ENCODE data around the gene DTNBP1. TPM values are rescaled to one million over a fixed set of nuclear protein-coding genes. Genes with fewer than 3 reads are reported as not detected.

Gene DTNBP1, protein sequence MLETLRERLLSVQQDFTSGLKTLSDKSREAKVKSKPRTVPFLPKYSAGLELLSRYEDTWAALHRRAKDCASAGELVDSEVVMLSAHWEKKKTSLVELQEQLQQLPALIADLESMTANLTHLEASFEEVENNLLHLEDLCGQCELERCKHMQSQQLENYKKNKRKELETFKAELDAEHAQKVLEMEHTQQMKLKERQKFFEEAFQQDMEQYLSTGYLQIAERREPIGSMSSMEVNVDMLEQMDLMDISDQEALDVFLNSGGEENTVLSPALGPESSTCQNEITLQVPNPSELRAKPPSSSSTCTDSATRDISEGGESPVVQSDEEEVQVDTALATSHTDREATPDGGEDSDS
- polyA plus RNA-seq = 56.3 TPM

DNA sequence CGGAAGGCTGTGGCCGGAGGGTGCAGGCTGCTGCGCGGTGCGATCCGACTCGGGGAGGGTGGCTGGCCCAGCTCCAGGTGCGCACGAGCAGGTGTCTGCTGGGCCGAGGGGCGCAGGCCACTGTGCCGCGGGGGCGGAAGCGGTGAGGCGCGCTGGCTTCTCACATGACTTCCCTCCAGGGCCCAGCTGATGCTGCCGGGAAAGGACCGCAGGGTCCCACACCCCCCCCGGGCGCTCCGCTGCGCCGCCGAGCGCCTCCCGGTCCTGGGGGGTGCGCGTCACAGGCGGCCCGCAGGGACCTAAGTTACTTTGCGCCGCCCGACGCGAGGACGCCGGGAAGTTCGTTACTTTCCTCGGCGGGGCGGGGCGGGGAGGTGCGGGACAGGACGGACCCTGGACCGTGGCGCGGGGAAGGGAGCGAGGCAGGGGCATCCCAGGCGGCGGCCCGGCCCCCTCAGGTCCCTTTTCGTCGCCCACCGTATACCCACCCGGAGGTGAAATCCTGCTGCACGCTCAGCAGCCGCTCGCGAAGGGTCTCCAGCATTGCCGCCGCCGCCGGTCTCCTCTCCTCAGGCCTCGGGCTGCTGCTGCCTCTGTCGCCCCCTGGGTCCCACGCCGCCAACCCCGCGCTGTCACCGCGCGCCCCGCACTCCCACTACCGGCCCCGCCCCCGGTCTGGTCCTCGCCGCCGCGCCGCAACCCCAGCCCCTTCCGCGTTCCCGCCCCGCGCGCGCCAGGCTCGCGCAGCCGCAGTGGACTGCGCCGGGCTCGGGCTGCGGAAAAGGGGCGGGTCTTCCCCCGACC lies at the start of gene DTNBP1:
TSS of gene DTNBP1 (minus strand) at position 703 of the 804 bp plus-strand sequence. CDS start at position 544, 159 bp downstream.
- H3K4me3 Mint-ChIP-seq = peak within 1 kb of the TSS; percentile 84 to 96 (median 90)
- peaks cover 29 to 38% (median 35%) of the 10 kb centered on the region in 3 donors for H3K4me1 Mint-ChIP-seq
- H3K9me3 Mint-ChIP-seq = no peaks in the 10 kb centered on the region
- peak within 1 kb of the TSS; percentile 89 to 94 (median 91) for H3K27ac Mint-ChIP-seq
- H3K27me3 Mint-ChIP-seq = peaks cover 3% of the 10 kb centered on the region
- H3K36me3 Mint-ChIP-seq = peaks cover 1% of the 10 kb centered on the region

DNA sequence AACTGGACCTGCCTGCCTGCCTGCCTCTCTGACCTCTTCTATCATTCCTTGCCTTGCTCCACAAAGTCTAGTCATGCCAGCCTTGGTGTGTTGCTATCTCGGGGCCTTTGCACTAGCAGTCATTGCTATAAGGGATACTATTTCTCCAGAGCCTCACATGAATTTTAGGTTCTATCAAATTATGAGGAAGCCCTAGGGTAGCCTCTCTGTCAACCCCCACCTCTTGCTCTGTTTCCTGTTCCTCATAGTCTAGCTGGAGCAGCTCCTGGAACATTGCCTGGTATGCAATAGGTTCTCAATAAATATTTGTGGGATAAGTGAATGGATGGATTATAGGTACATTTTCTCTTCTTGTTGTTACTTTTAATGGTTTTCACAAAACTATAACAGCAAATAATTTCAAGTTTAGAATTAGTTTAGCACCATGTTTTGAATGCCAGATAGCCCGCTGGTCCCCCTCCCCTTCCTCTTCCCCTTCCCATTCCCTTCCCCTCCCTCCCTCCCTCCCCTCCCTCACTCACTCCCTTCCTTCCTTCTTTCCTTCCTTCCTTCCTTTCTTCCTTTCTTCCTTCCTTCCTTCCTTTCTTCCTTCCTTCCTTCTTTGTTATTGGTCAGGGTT lies 46.9 kb upstream of the DTNBP1 start:
- peak overlapping the region in 1 of 3 donors; percentile 74 for H3K27ac Mint-ChIP-seq
- H3K4me3 Mint-ChIP-seq = no peak overlapping the region
- H3K36me3 Mint-ChIP-seq = no peaks in the 10 kb centered on the region
- peaks cover 0 to 6% (median 2%) of the 10 kb centered on the region in 3 donors for H3K9me3 Mint-ChIP-seq
- H3K4me1 Mint-ChIP-seq = no peaks in the 10 kb centered on the region
- H3K27me3 Mint-ChIP-seq = peaks cover 6% of the 10 kb centered on the region

DNA sequence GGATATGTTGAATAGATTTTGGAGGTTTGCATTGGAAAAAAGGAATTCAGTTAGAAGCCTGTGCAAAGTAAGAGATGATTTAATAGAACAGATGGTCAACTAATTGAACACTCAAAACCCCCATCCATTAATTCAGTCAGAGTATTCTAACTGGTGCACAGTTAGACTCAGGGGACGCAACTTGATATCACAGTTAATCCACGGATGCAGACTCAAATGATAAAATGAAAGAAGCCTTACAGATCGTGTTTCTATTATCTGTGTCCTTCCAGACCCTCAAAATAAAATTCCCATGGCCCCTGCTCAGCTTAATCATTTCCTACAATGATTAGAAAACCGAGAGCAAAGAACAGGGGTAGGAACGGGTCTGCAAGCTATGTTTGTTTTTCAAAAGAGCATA lies 45.4 kb upstream of the DTNBP1 start:
- no peaks in the 10 kb centered on the region for H3K4me1 Mint-ChIP-seq
- H3K36me3 Mint-ChIP-seq = no peaks in the 10 kb centered on the region
- peaks cover 9% of the 10 kb centered on the region for H3K27me3 Mint-ChIP-seq
- H3K27ac Mint-ChIP-seq = no peak overlapping the region
- H3K4me3 Mint-ChIP-seq = no peak overlapping the region
- H3K9me3 Mint-ChIP-seq = peaks cover 8 to 12% (median 10%) of the 10 kb centered on the region in 3 donors

GRCh38 chr6:15705981-15706380 lies 43.2 kb upstream of the DTNBP1 start:
- no peaks in the 10 kb centered on the region for H3K4me1 Mint-ChIP-seq
- no peak overlapping the region for H3K27ac Mint-ChIP-seq
- peaks cover 7% of the 10 kb centered on the region for H3K27me3 Mint-ChIP-seq
- no peak overlapping the region for H3K4me3 Mint-ChIP-seq
- peaks cover 9 to 12% (median 10%) of the 10 kb centered on the region in 3 donors for H3K9me3 Mint-ChIP-seq
- no peaks in the 10 kb centered on the region for H3K36me3 Mint-ChIP-seq

- Mint-ChIP-seq H3K36me3 (no peaks in the 10 kb centered on the region), H3K4me1 (no peaks in the 10 kb centered on the region), H3K9me3 (peaks cover 3 to 4% (median 4%) of the 10 kb centered on the region in 3 donors), H3K27me3 (peaks cover 3% of the 10 kb centered on the region), H3K27ac (no peak overlapping the region), H3K4me3 (no peak overlapping the region)
Measured at GRCh38 chr6:15698471-15698870, 35.6 kb upstream of the DTNBP1 start.

DNA sequence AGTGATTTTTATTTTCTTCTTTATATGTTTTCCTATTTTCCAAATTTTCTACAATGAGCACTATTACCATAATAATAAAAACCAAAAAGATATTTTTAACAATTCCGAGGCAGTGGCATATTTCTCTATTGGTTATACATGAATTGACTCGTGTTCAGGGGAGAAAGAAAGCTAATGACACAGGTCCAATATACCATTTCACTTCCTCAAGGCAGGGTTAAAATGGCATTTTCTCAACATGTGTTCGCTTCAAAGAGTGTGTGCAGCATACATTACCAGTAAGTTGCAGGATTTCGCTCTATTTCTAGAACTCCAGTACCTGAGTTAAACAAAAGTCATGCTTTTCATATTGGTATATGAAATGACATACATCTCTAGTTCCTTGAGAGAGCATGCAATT lies 35.1 kb upstream of the DTNBP1 start:
- H3K36me3 Mint-ChIP-seq = no peaks in the 10 kb centered on the region
- H3K27me3 Mint-ChIP-seq = peaks cover 4% of the 10 kb centered on the region
- H3K27ac Mint-ChIP-seq = no peak overlapping the region
- H3K9me3 Mint-ChIP-seq = peaks cover 0 to 1% (median 0%) of the 10 kb centered on the region in 3 donors
- H3K4me3 Mint-ChIP-seq = no peak overlapping the region
- no peaks in the 10 kb centered on the region for H3K4me1 Mint-ChIP-seq

DNA sequence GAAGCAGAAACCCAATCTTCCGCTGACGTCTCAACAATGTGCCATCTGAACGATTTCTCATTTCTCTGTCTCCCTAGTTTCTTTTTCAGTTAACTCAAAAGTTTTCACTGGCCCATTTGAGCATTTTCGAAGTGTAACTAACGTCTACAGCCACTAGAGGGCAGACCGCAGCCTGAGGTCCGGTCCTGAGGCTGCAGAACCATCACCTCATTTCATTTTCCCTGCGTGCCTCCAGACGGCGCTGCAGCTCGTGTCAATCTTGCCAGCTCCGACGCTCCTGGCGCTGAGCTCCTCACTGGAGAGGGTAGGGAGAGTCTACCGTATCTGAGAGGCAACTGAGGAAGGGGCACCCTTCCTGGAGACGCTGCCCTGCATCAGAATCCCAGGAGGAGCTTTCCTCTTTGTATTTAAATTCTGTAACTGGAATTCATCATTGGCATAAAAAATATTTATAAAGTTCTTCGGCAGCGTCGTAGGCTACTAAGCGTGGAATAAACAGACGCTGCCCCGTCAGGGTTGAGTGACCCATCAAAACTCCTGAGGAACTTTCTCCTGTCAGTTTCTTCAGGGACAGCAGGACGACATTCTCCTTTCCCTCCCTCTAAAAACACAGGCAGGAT lies 28.5 kb upstream of the DTNBP1 start:
- Mint-ChIP-seq H3K4me1 (peaks cover 0 to 6% (median 3%) of the 10 kb centered on the region in 3 donors), H3K27me3 (peaks cover 9% of the 10 kb centered on the region), H3K27ac (no peak overlapping the region), H3K36me3 (no peaks in the 10 kb centered on the region), H3K9me3 (peaks cover 0 to 1% (median 0%) of the 10 kb centered on the region in 3 donors), H3K4me3 (peak overlapping the region in 2 of 4 donors; percentile 68 to 83)

- H3K4me1 Mint-ChIP-seq = peaks cover 0 to 6% (median 3%) of the 10 kb centered on the region in 3 donors
- no peak overlapping the region for H3K27ac Mint-ChIP-seq
- peaks cover 9% of the 10 kb centered on the region for H3K27me3 Mint-ChIP-seq
- H3K9me3 Mint-ChIP-seq = peaks cover 0 to 1% (median 0%) of the 10 kb centered on the region in 3 donors
- H3K36me3 Mint-ChIP-seq = no peaks in the 10 kb centered on the region
- no peak overlapping the region for H3K4me3 Mint-ChIP-seq
Measured at GRCh38 chr6:15690510-15690909, 27.7 kb upstream of the DTNBP1 start.

GRCh38 chr6:15689586-15690482 lies 27.0 kb upstream of the DTNBP1 start:
- Mint-ChIP-seq H3K4me1 (peaks cover 0 to 6% (median 3%) of the 10 kb centered on the region in 3 donors), H3K36me3 (no peaks in the 10 kb centered on the region), H3K27me3 (peaks cover 7% of the 10 kb centered on the region), H3K4me3 (no peak overlapping the region), H3K9me3 (peaks cover 0 to 1% (median 0%) of the 10 kb centered on the region in 3 donors), H3K27ac (no peak overlapping the region)

DNA sequence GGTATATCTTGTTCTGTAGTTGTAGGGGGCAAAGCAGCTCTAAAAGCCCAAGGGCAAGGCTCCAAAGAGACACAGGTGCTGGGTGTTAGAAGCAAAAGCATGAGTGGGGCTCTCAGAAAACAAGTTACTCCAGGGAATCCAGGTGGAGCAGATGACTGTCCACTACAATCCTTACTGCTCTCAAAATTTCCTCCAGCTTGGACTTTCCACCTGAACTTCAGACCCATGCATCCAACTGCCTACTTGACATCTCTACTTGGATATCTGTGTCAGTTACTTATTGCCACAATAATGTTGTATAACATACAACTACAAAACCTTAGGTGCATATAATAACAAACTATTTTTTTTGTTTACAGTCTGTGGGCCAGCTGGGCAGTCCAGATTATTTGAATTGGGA lies 22.8 kb upstream of the DTNBP1 start:
- Mint-ChIP-seq H3K27me3 (peaks cover 1% of the 10 kb centered on the region), H3K36me3 (no peaks in the 10 kb centered on the region), H3K4me3 (no peak overlapping the region), H3K4me1 (peaks cover 0 to 5% (median 4%) of the 10 kb centered on the region in 3 donors), H3K27ac (no peak overlapping the region), H3K9me3 (no peaks in the 10 kb centered on the region)

DNA sequence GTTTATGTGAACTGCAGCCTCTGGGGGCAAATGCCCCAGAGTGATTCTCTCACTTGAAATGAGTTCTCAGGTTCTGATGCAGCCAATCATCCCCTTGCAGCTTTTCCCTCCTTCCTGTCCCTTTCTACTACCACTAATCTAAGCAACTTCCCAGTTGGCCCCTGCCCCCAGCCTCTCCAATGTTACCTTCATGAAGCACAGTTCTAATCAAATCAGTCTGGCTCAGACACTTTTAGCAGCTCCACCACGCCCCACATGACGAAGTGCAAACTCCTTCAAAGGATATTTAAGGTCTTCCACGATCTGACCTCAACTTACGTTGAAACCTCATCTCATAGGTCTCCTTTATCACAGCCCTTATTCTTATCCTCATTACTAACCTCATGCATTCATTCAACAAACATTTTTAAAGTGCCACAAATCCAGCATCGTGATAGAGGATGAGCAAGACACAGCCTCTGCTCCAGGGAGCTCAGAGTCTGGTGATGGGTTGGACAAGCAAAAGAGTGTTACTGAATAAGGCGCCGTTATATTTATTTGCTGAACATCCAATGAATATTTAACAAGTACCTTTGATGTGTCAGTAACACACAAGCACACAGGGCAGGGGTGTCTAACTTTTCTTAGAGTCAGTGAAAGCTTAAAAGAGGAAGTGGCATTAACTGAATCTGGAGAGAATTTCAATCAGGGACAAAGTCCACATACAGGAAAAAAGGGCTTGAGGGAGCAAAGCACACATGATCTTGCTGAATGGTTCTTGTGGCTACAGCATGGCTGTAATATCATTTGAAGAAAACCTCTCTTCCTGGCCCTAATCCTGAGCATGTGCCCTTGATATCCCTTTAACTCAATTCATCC lies 20.4 kb upstream of the DTNBP1 start:
- Mint-ChIP-seq H3K4me3 (no peak overlapping the region), H3K4me1 (peaks cover 0 to 5% (median 4%) of the 10 kb centered on the region in 3 donors), H3K9me3 (no peaks in the 10 kb centered on the region), H3K36me3 (no peaks in the 10 kb centered on the region), H3K27me3 (no peaks in the 10 kb centered on the region), H3K27ac (no peak overlapping the region)

GRCh38 chr6:15681946-15682345 lies 19.1 kb upstream of the DTNBP1 start:
- Mint-ChIP-seq H3K27ac (no peak overlapping the region), H3K27me3 (peaks cover 4% of the 10 kb centered on the region), H3K9me3 (peaks cover 0 to 4% (median 1%) of the 10 kb centered on the region in 3 donors), H3K36me3 (no peaks in the 10 kb centered on the region), H3K4me1 (peaks cover 0 to 7% (median 4%) of the 10 kb centered on the region in 3 donors), H3K4me3 (no peak overlapping the region)

- Mint-ChIP-seq H3K9me3 (peaks cover 0 to 4% (median 1%) of the 10 kb centered on the region in 3 donors), H3K4me3 (no peak overlapping the region), H3K27ac (no peak overlapping the region)
Measured at GRCh38 chr6:15678514-15678913, 15.7 kb upstream of the DTNBP1 start.

More at GRCh38 chr6:15678514-15678913, 15.7 kb upstream of the DTNBP1 start:
- no peaks in the 10 kb centered on the region for H3K36me3 Mint-ChIP-seq
- H3K27me3 Mint-ChIP-seq = peaks cover 11% of the 10 kb centered on the region
- peaks cover 0 to 7% (median 4%) of the 10 kb centered on the region in 3 donors for H3K4me1 Mint-ChIP-seq

Data from IgD-negative memory B cell (primary cell).